Left cardiac atrium (tissue), 4 donors: ENCODE results near the gene LDB3. TPM values are rescaled to one million over a fixed set of nuclear protein-coding genes. Genes with fewer than 3 reads are reported as not detected.
"Not testable (repeated sequence)": the region's sequence is repeated elsewhere in the genome, so short reads cannot be mapped to it uniquely, and the experiment has no call there.

ENCODE experiments used
- ATAC-seq, 2 donors: fragments of 200-7000 bp; cut with Tn5 transposase; one replicate each; pipeline ENCODE4 v1.9.1; 2020; ENCODE audit warnings: mild to moderate bottlenecking in 2 of 2, moderate library complexity in 2 of 2
- DNase-seq: peaks from one replicate; pipeline ENCODE4 v3.0.0-alpha.2; 2020
- intact Hi-C, 2 donors: fragments of 100-400 bp; cut with DNase I; formaldehyde crosslinking; loops; one replicate each; pipeline versions ENCODE4 v1.14.1 to v1.15.1; 2022 to 2023
- long read RNA-seq: library from polyadenylated mRNA; unstranded; transcript quantifications from one replicate; pipeline ENCODE4 v2.0.0, GENCODE V29; 2021
- total RNA-seq, 2 donors: library from RNA; stranded (reverse); fragmentation: NEBNext Ultra II Directional; extraction: Animal tissue kit (Norgen Biotek cat#: 25700); gene quantifications; one replicate each; pipeline ENCODE4 v1.2.1, GENCODE V29; 2021
- donor health status: DM: no; HTN: yes; CAD: no.
- donor health status: DM: no; HTN: yes; CAD: no; lungs with severe emphysema.
- donor health status: DM: yes; HTN: yes; CAD: no.
- donor health status: Dilated cardiomyopathy.

Gene LDB3, protein sequence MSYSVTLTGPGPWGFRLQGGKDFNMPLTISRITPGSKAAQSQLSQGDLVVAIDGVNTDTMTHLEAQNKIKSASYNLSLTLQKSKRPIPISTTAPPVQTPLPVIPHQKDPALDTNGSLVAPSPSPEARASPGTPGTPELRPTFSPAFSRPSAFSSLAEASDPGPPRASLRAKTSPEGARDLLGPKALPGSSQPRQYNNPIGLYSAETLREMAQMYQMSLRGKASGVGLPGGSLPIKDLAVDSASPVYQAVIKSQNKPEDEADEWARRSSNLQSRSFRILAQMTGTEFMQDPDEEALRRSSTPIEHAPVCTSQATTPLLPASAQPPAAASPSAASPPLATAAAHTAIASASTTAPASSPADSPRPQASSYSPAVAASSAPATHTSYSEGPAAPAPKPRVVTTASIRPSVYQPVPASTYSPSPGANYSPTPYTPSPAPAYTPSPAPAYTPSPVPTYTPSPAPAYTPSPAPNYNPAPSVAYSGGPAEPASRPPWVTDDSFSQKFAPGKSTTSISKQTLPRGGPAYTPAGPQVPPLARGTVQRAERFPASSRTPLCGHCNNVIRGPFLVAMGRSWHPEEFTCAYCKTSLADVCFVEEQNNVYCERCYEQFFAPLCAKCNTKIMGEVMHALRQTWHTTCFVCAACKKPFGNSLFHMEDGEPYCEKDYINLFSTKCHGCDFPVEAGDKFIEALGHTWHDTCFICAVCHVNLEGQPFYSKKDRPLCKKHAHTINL
- total RNA-seq, result 100 to 1,000 TPM; 585 to 779 TPM
- long read RNA-seq, transcript LDB3-208 (7 exons, 1,664 nt), result major isoform, 13 of 420 reads
- long read RNA-seq, partial matches to known transcripts, result 314 of 420 reads
- long read RNA-seq, other reads (novel, unspliced or antisense), result 93 of 420 reads

DNA sequence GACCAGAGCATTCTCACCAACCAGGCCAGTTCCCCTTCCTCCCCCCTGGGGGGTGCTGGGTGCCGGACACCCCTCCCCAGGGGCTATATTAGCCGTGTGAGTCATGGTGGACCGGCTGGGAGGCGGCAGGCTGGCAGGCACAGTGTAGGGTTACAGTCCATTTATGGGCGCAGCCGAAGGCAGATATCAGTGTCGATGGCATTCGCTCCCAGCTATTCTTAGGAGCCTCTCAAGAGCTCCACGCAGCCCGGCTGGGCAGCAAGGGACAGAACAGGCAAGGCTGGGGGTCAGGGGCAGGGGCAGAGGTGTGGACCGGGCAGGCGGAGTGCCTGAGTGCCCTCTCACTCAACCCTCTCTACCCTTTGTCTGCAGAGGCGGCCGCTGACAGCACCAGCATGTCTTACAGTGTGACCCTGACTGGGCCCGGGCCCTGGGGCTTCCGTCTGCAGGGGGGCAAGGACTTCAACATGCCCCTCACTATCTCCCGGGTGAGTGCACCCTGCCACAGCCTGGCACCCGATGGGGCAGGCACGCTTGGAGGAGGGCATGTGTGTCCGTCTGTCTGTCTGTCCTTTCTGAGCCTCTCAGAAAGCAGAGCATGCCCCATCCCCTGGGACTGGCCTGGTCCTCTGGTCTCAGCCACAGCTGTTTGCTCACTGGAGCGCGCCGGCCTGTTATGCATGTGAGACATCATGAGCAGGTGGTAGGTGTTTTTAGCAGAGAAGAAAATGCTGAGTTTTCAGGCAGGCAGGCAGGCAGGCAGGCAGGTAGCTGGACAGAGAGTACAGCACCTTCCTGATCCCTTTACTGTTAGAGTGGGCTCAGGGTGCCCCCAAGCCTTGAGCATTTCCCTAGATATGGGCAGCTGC lies at the start of gene LDB3:
TSS of gene LDB3 (plus strand) at position 215 of the 869 bp plus-strand sequence. CDS start at position 396, 181 bp downstream.
- DNase-seq (peak; percentile 73), ATAC-seq (peak; percentile 39 to 52)
- intact Hi-C loops, result no loop called here

DNA sequence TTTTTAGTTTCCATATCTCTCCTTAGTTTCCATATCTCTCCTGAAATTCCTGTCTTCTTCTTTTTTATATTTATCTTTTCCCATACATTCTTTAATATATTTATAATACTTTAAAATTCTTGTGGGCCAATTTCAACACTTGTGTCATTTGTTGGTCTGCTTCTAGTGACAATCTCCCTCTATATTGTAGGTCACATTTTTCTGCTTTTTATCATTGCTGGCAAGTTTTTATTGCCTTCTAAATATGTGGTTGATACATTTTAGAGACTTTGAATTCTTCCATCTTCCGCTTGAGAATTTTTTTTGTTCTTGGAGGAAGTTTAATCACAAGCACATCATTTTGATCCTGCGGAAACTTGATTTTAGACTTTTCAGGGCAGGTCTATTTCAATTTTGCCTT lies 40.0 kb upstream of the LDB3 start:
- ATAC-seq, result no peak

DNA sequence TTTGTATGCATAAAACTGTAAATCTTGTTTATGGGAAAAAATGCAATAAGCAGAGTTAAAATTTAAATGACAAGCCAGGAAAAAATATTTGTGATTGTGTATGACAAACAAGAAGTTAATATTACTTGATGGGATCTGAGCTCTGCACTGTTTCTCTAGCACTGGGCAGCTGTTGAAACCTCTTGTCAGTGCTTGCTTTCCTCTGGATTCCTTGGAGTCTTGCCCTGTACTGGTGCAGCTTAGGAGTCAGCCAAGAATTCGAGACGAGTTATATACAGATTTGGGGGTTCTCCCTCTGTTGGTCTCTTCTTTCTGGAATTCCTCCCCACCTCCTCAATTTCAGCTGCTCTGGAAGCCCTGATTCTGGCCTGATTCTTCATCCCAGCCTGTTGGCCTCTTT lies 38.2 kb upstream of the LDB3 start:
- DNase-seq (no peak), ATAC-seq (peak; percentile 86 to 90)
- intact Hi-C loops, result no loop called here

More for the DNA sequence above, 40.0 kb upstream of the LDB3 start:
- no peak for DNase-seq
- intact Hi-C loops, result no loop called here

DNA sequence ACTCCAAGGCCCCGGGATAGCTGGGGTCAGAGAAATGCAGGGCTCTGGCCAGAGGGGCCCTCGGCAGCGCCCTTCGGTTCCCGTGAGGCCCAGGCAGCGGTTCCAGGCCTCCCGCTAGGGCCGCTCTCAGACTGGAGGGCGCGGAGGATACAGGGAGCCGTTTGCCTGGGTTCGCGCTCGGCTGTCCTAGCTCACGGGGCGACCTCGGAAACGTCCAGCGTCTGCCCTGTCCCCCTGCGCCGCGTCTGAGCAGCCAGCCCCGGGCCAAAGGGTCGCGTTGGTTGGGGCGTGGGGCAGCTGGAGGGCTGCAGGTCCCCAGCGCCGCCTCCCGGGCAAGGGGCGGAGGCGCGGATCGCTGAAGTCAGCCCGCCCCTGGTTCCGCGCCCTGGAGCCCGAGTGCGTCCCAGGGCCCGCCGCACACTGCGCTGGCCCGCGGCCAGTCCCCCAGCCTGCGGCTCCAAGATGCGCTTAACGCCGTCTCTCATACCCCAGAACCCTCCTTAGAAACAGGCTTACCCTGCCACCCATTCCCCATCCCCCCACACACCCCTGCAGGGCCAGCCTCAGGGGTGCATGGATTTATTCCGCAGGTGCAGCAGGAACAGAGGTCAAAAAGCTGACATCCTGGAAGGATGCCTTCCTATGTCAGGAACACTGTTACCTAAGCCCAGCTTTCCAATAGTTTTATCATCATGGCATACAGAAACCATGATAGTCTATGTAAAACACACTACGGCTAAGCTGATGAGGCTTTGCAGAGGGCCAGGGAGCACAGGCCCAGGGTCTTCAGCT lies 36.1 kb upstream of the LDB3 start:
- intact Hi-C loops, result no loop called here
- DNase-seq (peak; percentile 41), ATAC-seq (peak; percentile 72 to 81)

DNA sequence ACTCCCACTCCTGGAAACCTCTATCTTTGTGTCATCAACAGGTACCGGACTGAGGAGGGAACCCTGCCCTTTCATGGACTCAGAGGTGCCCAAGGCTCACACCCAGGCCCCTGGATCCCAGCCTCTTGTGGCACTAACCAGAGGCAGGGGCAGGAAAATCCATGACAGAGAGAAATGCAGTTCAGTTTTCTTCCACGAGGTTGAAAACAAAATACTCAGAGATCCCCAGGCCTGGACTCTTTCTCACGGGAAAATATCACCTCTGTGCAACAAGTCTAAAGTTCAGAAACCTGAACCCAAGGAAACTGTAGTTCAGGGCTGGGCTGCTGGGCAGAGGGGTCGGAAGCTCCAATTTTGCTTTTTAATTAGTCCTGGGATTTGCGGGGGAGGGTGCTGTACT lies 35.4 kb upstream of the LDB3 start:
- intact Hi-C loops, result no loop called here
- no peak for DNase-seq
- no peak for ATAC-seq

DNA sequence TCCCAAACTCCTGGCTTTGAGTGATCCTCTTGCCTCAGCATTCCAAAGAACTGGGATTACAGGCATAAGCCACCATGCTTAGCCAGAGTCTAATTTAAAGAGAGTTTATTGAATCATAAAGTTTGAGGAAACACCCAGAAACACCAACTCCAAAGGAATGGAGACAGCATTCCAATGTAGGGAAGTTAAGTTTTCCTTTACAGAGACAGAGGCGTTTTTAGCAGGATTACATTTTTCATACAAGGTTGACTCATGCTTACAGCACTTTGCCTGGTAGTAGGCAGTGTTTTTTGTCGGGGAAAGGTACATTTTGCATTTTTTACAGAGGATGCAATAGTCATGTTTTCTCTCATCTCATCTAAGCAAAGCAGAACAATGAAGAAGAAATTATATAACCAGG lies 32.9 kb upstream of the LDB3 start:
- ATAC-seq (peak in 1 of 2 donors; percentile 43), DNase-seq (no peak)
- intact Hi-C loops, result no loop called here

DNA sequence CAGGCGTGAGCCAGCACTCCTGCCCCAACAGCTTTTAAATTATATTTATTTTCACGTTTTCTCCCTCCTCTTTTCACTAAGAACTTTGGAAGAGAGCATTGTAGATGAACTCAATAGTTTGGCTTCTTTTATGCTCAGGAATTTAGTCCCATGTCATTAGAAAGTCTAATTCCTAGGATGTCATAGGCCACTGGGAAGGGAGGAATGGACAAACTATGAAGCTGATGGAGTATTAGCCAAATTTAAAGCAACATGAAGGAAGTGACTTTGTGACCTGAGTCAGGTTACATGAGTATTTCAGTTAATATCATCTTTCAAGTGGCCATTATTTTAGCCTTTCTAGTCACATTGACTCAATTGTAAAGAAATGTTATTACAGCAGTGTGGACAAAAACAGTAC lies 32.0 kb upstream of the LDB3 start:
- DNase-seq (no peak), ATAC-seq (no peak)
- intact Hi-C loops, result no loop called here

DNA sequence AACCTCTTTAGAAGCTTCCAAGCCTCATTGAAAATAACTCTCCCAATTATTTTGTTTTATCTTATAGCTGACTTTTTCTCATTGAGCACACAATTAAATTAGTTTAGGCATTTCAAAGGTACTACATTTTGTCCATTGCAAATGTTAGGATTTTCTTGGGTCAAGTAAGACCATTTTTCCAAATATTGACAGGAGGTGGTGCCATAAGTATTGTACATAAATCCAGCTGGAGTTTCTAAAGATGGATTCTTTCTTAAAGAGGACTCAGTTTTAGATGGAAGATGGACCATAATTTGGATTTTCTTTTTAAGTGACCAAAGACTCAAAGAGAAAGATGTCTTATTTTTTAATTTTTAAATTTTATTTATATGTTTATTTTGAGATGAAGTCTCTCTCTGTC lies 26.3 kb upstream of the LDB3 start:
- ATAC-seq, result no peak

DNA sequence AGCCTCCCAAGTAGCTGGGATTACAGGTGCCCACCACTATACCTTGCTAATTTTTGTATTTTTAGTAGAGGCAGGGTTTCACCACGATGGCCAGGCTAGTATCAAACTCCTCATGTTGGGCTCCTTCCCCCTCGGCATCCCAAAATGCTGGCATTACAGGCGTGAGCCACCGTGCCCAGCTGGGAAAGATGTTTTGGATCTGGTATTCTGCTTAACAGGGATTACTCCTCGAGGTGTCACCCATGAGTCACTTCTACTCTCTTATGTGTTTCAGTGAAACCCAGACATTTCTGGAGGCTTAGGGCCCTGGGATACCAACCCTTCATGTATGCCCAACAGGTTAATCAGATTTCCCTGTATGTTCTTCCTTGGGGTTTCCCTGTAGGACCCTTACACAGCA lies 25.8 kb upstream of the LDB3 start:
- ATAC-seq (peak in 1 of 2 donors; percentile 36), DNase-seq (no peak)
- intact Hi-C loops, result no loop called here

More for the DNA sequence above, 26.3 kb upstream of the LDB3 start:
- DNase-seq, result no peak
- intact Hi-C loops, result no loop called here

DNA sequence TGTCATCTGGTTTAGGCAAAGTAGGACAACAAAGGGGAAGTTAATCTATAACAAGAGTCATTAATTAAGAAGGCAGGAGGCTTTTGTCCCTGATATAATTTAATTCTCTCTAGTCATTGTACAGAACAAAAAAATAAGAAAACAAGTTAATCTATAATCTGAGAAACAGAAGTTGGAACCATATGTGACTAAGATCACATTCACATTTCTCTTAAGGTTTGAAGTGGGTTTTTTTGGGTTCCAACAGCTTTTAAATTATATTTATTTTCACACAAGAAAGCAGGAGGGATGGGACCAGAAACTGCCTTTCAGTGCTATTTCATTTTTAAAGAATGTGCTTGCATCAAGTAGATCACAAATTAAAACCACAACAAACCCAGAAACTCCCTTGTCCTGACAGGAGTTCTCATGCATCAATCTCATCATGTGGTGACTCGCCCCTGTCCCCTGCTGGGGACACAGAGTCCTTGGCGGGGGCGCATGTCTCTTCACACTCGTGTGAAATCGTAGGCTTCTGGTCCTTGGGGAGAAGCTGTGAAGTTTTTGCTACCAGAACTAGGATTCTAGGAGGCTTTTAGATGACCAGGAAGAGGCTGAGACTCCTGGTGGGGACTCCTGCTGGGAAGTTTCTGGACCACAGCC lies 24.0 kb upstream of the LDB3 start:
- DNase-seq, result no peak
- intact Hi-C loops, result no loop called here
- no peak for ATAC-seq

DNA sequence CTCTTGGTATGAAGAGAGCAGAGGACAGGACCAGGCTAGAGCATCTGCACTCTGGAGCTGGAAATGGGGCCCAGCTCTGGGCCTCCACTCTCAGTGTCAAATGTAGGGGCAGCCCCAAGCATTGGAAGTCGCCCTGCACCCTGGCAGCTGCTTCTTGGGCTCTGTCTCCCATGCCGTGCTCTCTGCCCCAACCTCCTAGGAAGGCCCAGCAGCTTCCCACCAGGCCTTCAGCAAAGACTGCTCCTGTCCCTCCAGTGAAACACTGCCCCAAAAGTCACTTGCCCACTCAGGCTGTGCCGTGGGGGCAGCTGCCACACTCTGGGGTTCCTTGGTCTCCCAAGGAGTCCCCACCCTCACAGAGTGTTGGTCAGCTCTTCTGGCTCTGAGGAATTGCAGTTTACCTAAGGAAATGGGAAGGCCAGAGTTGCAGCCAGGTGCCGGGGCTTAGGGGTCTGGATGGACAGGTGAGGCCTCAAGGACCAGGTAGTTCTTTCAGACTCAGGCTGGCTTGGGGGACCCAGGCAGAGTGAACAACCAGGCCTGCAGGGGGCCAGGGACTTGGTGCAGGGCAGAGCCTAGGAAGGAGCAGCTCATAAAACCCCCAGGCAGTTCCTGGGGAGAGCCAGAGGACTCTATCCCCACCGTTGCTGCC lies 23.4 kb upstream of the LDB3 start:
- intact Hi-C loops, result no loop called here
- DNase-seq, result no peak
- ATAC-seq, result no peak

DNA sequence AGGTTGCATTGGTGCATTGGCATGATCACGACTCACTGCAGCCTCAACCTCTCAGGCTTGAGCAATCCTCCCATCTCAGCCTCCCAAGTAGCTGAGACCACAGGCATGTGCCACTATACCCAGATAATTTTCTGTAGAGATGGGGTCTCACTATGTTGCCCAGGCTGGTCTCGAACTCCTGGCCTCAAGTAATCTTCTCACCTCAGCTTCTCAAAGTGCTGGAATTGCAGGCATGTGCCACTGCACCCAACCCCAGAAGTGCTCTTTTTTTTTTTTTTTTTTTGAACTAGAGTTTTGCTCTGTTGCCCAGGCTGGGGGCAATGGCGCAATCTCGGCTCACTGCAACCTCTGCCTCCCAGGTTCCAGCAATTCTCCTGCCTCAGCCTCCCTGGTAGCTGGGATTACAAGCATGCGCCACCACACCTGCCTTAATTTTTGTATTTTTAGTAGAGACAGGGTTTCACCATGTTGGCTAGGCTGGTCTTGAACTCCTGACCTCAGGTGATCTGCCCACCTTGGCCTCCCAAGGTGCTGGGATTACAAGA lies 22.6 kb upstream of the LDB3 start:
- DNase-seq, intact Hi-C loops, ATAC-seq: not testable (repeated sequence)

DNA sequence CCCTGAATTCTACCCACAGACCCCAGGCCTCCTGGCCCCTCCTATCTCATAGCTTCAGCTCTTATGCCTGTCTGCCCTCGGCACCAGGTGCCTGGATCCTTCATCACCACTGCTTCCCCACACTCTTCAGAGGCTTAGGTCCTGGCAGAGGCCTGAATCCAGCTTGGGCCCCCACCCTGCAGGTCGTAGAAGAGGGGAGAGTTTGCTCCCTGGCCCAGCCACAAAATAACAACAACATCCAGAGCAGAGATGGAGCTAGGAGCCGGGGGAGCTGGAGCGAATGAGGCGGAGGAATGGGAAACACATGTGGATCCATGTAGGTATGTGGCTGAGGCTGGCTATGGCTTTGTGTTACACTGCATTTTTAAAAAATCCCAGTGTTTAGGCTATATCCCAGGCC lies 21.8 kb upstream of the LDB3 start:
- ATAC-seq (no peak), DNase-seq (no peak)
- intact Hi-C loops, result no loop called here

DNA sequence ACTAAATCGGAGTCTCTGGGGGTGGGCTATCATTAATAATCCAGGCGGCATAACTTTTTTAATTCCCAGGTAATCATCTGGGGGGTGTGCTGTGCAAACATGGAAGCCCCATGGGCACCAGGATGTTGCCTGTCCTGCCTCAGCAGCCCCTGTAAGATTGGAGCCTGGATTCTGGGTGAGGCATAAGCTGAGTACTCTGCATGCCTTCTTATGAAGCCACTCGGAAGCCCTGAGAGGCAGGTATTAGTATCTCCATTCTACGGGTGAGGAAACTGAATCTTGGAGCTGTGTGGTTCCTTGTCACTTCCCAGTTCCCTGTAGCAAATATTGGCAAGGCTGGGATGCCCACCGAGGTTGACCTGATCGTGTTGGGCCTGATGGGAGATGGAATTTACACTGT lies 21.4 kb upstream of the LDB3 start:
- no peak for DNase-seq
- intact Hi-C loops, result no loop called here
- no peak for ATAC-seq

DNA sequence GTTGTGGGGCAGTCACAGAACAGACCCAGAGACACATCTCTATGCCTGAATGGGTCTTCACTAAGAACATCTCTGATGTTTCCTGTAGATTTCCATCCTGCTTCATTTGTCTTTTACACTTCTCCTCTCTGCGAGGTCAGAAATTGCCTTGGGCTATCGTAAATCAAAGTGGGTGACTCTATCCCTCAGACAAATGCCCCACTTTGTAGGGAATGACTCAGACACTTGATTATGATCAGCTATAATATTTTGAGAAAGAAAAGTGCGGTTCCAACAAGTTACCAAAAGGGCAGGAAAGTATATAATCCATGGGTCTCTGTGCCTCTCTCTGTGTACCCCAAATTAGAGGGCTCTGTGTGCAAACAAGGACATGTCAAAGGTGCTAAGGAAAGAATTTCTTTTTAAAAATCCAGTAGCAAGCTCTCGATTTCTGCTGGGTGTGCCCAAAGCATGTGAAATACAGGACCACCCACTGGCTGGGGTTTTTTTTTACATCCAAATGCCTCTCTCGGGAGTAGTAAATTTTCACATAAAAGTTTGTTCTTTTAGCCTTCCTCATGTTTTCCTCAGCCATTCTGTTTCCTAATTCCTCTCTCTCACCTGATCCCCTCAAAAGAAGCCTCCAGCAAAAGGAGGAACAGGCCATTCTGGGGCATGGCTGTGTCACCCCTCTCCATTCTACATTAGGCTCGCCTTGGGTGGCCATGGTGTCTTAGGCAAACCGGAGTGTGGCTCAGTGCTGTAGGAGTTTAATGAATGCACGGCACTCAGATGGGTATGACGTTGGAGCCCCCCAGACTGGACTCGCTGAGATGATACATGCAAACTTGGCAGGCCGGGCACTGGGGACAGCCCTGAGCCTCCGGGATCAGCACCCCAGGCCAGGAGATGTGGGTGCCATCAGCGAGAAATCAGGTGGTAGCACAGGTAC lies 20.3 kb upstream of the LDB3 start:
- ATAC-seq, result no peak
- intact Hi-C loops, result no loop called here

DNA sequence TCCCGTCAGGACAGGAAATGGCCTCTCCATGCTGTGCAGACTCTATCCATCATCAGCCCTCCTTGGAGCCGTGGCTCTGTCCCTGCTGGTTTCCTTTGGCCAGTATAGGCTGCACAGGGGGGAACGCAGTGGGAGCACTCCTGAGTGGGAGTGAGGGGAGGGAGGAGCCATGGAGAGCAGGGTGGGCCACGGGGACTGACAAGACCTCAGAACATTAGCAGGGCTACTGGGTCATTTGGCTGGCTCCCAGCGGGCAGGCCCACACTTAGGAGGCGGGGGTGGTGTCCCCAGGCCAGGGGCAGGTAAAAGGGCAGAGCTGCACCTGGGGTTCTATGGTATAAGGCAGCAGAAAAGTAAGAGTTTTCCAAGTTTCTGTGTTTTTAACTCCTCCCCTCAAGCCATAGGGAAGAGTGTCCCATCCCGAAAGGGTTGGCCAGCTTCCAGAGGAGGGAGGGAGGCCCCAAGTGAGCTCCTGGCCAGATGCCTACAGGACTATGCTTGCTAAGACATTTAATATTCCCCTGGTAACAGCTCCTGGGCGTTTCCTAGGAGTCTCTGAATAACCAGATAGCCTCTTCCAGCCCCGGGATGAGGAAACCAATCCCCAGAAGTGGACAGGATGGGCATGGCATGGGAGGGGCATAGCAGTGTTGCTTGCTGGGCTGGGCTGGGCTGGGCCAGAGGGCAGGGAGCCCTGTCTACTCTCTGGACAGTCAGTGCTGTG lies 19.4 kb upstream of the LDB3 start:
- DNase-seq, result peak; percentile 80
- intact Hi-C loops, result no loop called here
- ATAC-seq, result peak; percentile 80 to 95

More for the DNA sequence above, 20.3 kb upstream of the LDB3 start:
- DNase-seq, result no peak
